Heart left ventricle (tissue), 13 donors: ENCODE measurements around the gene MTX1.

Source experiments
- CTCF ChIP-seq, 12 donors: fragments of 200-600 bp; sonication (generic) in 4 of 12; IDR thresholded peaks; one replicate each; pipeline versions ENCODE4 v1.5.0 to v1.8.0; 2018 to 2022; ENCODE audit warnings: antibody characterized with exemption in 12 of 12, mild to moderate bottlenecking in 5 of 12
- POLR2A ChIP-seq, 2 donors: fragments of 450-650 bp; IDR thresholded peaks; one replicate each; pipeline ENCODE4 v1.6.1; 2017; ENCODE audit warnings: antibody characterized with exemption in 2 of 2, mild to moderate bottlenecking in 2 of 2, moderate library complexity in 2 of 2
- donor health status: ischemic (EF 13 %, LVEDD 7.1; RV severe dilation, severe dysfunction).
- donor health status: DM: no; HTN: yes; CAD: no.
- donor health status: DM: no; HTN: no; CAD: no.
- donor health status: ischemic (EF 25% LVEDD 6.9; RV normal size, moderate dysfunction).
- donor health status: ischemic (EF 25% LVEDD 5.7; RV mildly dilated, moderate dysfunction).
- donor health status: ischemic (EF 35%, LVEDD 5.7; RV mildly dilated, moderate dysfunction).
- donor health status: nonischemic (EF 11% LVEDD 7.7; RV severe dilation, severe dysfunction).
- donor health status: DM: yes; HTN: yes; CAD: no.
- donor health status: PGD.
- donor health status: ischemic (EF 29% LVEDD 5.4; RV normal size, mild dysfunction).
- donor health status: nonischemic (EF 23%, LVEDD 6.1; RV moderate dilation, normal function).

- TF ChIP-seq CTCF (IDR thresholded peaks at IDR 0.05) (no peak), POLR2A (IDR thresholded peaks at IDR 0.05) (no peak)
Observed at GRCh38 chr1:155196103-155196892, 12.2 kb upstream of the MTX1 start.
